Hippocampal formation (tissue), 2 donors: Measurements from ENCODE around the gene SOX14.

ENCODE experiments used
- DNase-seq, 2 donors: peaks; one replicate each; lab custom pipeline; 2025; lab: John Stamatoyannopoulos, UW

The SOX14 gene

DNA sequence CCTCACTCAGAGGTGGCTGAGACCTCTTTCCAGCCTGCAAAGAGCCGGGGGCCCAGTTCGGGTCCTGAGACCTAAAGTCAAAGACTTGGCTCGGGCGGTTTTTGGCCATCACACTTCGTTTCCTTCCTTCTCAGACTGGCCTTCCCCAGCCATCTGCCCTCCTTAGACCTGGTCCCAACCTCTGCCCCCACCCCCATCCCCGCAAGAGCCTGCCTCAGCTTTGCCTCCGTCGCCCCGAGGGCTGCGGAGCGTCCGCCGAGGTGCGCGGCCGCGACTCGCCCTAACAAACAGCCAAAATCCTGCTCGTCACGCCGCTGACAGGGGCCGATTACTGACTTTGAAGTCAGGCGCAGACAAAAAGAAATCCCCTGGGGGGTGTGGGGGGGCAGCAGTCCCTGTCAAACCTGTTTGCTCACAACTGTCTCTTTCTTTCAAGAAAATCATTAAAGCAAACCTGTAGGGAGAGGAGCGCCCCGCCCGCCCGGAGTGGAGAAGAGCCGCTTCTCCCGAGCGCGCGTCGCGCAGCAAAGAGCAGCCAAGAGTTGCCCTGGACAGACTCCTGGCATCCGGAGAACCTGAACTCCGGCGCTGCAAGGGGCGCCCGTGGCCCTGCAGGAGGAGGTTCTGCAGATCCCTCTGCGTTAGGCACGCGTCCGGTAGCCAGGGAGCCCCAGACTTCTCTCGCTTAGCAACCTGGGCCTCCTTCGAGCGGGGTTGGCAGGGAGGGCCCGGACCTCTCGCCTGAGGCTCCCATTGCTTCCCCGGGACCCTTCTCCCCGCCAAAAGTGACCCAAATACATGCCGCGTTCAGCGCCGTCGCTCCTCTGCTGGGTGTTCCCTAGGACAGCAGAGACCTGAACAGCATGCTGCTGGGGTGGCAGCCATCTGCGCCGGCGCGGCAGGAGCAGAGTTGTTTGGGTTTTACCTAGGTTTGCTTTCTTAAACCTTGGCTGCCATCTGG, 4.5 kb downstream of the SOX14 start:
- DNase-seq: no peak

DNA sequence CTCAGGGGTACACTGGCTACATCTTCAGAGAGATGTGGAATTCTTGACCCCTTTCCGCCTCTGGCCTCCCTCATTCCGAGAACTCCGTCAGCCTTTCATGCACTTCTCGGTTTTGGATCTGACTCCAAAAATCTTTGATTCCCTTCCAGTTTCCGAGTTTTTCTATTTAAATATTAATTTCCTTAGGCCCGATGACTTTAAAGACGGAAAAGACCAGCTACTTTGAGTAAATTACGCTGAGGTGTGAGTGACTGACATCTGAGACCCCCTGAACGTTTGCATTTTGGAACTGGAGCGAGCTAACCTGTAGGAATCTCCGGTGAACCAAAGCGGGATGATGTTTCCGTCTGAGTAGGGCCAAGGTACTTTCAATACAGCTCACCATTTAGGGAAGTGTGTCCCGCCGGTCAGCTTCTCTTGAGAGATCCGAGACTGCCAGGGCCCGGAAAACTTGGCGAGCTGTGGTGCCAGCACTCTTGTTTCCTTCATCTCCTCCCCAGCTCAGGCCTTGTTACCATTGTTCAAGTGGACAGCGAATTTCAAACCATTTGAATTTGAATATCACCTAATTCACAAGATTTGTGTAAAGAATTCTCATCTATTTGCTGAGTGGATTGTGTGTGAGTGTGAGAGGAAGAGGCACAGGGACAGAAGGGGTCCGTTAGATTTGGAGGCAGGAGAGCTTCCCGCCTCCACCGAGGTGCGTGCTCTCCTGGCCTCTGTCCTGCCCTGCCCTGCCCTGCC, 5.4 kb downstream of the SOX14 start:
- no peak for DNase-seq

DNA sequence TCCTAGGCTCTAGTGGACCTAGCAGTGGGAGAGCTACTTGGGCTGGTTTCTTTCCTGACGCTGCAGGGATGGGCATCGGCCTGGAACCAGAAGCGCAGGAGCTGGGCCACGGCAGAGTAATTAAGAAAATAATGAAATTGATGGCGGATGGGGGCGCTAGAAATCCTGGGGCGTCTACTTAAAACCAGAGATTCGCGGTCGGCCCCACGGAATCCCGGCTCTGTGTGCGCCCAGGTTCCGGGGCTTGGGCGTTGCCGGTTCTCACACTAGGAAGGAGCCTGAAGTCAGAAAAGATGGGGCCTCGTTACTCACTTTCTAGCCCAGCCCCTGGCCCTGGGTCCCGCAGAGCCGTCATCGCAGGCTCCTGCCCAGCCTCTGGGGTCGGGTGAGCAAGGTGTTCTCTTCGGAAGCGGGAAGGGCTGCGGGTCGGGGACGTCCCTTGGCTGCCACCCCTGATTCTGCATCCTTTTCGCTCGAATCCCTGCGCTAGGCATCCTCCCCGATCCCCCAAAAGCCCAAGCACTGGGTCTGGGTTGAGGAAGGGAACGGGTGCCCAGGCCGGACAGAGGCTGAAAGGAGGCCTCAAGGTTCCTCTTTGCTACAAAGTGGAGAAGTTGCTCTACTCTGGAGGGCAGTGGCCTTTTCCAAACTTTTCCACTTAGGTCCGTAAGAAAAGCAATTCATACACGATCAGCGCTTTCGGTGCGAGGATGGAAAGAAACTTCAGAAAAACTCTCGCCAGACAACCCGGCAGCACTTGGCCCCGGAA, 6.1 kb downstream of the SOX14 start:
- no peak for DNase-seq

DNA sequence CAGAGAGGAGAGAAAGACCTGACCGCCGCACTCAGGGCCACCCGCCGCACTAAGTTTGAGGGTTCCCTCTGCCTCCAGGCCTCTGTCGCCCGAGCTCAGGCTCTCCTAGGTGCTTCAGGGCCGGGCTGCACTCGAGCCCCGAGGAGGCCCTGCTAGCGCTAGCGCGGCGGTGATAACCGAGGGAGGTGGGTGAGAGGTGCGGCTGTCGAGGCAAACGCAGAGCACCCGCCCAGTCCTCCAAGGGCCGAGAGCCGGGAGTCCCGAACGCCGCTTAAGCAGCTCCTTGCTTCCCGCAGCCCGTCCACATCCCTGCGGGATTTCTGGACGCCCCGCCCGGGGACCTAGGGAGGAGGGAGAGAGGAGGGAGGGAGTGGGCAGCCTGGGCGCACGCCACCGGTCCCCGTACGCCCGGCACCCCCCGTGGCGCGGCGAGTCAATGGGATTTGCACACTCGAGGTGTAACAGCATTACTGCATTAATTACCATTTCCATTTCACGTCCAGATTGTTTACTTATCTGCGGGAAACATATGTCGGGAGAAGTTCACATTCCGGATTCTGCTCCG, 6.8 kb downstream of the SOX14 start:
- DNase-seq: no peak

DNA sequence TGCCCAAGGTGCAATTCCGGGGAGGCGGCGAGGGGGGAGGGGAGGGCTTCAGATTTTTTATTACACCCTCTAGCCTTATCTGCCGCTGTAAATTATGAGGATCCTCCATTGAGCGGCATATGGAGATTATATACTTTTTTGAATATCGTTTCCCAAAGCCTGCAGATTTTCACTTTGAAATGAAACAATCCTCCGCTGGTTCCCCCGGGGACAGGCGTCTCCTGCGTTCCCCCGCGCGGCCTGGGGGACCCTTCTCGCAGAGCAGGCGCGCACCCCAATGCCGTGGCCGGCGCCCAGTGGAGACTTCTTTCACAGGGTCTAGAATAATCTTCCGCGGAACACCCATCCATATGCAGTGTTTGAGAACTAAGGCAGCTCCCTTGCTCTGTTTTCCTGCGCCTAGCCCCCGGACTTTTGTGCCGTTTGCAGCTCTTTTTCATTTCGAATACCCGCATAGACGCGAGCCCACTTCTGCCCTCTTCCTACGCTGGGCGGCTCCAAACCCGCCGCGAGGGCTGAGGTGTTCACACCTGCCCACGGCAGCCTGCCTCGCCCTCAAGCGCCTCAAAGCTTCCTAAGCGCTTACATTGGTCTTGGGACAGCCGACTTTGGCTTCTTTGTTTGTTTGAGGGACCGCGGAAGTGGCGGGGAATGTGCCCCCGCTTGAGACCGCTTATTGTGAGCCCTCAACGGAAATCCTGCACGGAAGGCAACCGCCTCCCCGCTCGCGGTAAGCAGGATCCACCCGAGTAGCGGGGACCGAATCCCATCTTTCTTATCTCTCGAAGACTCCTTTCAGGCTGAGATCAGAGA, 7.5 kb downstream of the SOX14 start:
- DNase-seq: no peak

DNA sequence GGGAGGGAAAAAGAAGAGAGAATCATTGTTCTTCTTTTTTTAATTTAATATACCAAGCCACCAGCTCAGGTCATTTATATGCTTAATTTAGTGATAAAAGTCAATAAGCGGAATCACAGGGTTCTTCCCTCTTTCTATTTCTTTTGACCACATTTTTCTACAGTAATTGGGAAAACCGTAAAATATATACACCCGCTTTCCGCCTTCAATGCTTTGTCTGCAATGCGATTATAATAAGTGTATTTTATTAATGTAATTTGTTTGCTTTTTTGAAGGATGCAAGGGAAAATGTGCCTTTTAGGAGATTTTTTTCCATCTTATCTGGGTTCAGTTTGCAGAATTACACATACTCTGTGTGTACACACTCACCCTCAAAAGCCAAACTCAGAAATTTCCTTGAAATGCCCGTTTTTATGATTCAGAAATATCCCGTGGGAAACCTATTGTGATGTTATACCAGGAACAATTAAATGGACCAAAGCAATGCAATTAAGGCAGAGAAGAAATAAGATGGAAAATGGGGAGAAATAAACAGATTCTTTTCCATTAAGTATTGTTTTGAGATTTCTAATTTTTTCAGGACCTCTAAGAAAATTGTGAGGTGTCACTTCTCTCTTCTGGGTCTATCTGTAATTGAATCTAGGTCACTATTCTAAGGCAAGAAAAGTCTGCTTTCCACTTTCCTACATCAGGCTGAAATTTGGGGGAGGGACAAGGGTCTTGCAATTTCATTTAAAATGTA, 8.3 kb downstream of the SOX14 start:
- DNase-seq: no peak

DNA sequence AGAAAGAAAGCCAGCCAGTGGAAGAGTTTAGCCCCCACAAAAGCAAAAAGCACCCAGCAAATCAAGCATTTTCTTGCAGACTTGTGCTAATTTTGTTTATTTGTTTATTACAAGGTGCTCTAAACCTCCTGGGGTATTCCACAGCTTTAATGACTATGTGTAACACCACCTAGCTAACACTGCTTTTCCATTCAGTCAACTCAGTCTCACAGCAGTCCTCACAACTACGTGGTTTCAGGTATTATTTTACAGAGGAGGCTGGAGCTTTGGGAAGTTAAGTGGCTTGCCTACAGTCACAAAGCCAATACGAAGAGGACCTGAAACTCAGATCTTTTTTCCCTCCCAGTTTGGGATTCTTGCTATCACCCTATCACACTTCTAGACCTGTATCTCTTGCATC, 14.8 kb downstream of the SOX14 start:
- no peak for DNase-seq

DNA sequence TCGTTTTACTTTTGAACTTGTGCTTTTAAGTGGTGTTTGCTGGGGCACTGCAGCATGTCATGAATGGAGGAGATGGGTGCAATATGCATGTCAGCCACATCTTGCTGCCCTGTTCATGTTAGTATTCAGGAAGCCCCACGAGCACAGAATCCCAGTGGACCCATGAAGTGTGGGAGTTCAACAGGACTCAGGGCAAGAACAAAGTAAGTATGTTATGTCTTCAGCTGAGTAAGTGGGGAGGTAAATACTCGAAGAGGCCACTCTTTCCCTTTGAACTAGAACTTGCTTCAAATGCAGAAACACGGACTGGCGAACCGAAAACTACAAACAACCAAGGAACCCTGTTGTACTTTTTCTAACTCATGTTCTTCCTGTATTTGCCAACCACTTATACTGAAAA, 23.4 kb downstream of the SOX14 start:
- DNase-seq: no peak

DNA sequence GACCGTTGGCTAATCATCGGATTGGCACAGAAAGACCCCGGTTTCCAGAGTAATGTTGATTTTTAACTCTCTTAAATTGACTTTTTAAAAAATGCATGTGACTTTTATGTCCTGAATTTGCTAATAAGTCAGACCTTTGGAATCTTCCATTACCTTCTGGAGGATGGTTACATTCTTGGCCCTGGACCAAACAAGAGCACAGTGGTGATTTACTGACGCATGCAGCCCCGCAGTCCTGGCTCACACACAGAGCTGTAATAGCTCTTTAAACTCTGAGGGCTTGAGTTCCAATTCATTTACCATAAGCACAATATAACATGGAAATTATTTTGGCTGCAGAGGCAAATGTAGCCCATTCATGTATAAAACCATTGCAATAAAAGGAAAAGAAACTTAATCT, 25.1 kb downstream of the SOX14 start:
- DNase-seq: no peak

DNA sequence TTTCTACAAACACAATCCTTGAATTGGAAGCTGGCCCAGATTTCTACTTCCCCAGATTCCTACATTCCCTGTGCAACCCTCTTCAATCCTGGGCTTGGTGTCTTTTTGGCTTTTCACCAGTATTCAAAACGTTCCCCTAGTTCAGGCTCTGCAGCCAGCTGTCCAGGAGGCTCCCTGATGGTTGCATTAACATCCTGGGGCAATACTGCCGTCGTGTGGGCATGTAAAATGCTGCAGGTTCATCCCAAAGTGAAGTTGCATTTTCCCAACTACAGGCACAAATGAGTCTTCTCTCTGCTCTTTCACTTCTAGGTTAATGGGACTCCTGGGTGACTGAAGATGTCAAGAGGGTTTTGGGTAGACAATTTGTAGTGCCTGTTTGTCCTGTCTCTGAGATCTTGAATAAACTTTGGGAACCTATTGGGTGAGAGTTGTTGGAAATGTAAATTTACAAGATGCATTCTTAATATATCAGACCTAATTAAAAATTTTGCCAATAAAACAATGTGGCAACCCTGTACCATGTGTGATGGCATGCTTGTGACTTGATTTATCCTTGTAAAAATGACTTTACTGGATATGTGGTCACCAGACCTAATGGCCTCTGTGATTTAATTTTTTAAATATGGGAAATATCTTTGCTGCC, 28.6 kb downstream of the SOX14 start:
- DNase-seq: peak in 1 of 2 donors; percentile 3

DNA sequence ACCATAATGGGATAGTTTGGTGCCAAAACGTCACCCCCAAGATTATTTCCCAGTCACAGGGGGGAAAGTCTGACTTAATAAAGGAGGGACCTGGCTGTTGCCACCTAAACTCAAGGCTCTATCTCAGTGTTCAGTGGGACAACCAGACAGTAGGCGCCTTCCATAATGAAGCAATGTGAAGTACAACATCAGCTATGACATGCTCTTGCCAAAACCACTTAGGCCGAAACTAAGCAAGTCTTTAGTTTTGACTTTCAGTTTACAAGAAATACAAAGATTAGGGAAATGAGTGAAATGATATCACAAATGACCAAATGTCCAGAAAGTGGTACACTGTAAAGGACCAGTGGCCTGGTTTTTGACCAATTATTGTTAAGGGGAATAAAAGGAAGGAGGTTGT, 32.9 kb downstream of the SOX14 start:
- no peak for DNase-seq

DNA sequence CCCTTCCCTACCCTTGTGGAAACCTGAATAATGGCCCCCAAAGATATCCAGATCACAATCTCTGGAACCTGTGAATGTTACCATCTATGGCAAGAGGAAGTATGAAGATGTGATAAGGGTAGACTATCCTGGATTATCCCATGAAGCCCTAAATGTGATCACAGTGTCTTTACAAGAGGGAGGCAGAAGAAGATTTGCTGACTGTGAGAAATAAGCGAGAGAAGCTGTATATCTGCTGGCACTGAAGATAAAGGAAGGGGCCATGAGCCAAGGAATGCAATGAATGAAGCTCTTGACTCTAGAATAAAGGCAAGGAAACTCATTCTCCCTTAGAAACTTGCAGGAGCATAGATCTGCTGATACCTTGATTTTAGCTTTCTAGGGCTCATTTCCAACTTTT, 39.1 kb downstream of the SOX14 start:
- no peak for DNase-seq

DNA sequence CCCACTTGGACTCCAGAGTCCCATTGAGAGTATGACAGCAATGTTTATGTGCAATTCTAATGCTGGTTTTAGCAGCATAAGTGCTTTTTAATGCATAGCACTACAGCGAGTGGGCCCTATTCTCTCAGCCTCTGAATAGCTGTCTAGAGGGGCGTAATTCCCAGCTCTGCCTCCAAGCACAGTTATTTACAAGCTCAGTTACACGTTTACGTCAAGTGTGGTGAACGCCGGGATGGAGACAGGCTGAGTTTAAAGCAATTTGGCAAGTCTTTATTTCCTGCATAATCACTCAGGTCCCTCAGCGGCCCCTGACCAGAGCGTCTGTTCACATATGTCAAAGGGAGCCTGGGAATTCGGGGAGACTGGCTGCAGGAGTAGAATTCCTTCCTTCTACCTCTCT, 43.9 kb downstream of the SOX14 start:
- DNase-seq: no peak

DNA sequence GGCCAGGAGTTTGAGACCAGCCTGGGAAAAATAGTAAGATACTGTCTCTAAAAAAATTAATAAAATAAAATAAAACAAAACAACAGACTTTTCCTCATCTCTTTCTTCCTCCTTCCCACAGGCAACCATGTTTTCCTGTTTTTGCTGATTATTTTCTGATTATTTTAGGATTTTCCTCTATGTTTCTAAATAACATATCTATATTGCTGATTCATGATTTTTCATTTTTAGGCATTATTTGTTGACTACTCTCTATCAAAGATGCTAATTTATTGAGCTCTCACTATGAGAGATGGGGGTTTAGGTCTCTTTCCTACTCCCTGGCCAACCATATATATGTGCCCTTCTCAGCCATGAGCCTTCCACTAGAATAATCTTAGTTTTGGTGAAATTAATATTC, 45.4 kb downstream of the SOX14 start:
- no peak for DNase-seq

DNA sequence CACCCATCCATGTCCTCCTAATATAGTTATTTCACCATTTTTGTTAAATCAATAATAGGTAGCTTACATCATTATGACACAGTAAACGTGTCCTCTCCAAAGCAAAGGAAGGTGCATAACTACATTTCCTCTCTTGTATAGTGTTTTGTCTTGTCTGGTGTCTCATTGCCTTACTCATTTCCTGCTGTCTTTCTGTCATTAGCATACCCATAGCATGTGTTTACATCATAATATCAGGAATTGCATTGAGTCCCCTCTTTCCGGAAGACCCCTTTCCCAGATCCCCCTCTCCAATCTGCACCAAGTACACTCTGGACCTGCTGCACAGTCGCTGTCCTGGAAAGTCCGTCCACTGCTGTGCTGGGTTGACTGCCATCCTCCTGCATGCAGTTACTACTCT, 47.9 kb downstream of the SOX14 start:
- DNase-seq: no peak

DNA sequence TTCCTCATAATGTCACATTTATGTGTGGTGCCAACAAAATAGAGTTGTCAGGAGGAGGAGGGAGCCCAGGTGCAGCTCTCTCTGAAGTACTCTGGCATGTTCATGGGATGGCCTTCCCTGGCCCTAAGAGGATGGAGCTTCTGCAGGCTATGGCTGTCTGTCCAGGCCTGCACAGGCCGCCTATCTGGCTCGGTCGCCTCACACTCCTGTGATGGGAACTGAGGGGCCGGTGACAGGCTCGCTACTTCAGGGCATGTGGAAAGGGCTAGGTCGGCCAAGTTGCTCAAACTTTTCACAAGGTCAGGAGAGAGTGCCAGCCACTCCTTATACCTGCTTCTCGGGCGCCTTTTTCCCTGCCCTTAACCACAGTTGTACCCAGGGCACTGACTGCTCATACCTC, 51.1 kb downstream of the SOX14 start:
- DNase-seq: no peak
